Thyroid gland (tissue), 4 donors: ENCODE measurements around the gene CIAPIN1.

Source experiments
- POLR2A ChIP-seq, 2 donors: fragments of 450-650 bp; IDR thresholded peaks; one replicate each; pipeline ENCODE4 v1.6.1; 2017; ENCODE audit warnings: antibody characterized with exemption in 2 of 2, mild to moderate bottlenecking in 2 of 2, moderate library complexity in 1 of 2
- TF ChIP-seq, protein P1 (sequence below), 6 experiments: fragments of 200-600 bp in 3 of 6; fragments of 450-650 bp in 3 of 6; sonication (generic) in 3 of 6; IDR thresholded peaks; one replicate each; pipeline ENCODE4 v1.5.1; 2016 to 2019; ENCODE audit warnings: antibody characterized with exemption in 6 of 6, mild to moderate bottlenecking in 2 of 6, inconsistent platforms in 1 of 6, moderate library complexity in 1 of 6

DNA sequence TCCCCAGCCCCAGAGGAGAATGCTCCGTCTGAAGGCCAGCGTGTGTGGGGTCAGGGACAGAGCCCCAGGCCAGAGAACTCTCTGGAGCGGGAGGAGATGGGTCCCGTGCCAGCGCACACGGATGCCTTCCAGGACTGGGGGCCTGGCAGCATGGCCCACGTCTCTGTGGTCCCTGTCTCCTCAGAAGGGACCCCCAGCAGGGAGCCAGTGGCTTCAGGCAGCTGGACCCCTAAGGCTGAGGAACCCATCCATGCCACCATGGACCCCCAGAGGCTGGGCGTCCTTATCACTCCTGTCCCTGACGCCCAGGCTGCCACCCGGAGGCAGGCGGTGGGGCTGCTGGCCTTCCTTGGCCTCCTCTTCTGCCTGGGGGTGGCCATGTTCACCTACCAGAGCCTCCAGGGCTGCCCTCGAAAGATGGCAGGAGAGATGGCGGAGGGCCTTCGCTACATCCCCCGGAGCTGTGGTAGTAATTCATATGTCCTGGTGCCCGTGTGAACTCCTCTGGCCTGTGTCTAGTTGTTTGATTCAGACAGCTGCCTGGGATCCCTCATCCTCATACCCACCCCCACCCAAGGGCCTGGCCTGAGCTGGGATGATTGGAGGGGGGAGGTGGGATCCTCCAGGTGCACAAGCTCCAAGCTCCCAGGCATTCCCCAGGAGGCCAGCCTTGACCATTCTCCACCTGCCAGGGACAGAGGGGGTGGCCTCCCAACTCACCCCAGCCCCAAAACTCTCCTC, 64.5 kb downstream of the CIAPIN1 start:
- TF ChIP-seq, protein P1, sequence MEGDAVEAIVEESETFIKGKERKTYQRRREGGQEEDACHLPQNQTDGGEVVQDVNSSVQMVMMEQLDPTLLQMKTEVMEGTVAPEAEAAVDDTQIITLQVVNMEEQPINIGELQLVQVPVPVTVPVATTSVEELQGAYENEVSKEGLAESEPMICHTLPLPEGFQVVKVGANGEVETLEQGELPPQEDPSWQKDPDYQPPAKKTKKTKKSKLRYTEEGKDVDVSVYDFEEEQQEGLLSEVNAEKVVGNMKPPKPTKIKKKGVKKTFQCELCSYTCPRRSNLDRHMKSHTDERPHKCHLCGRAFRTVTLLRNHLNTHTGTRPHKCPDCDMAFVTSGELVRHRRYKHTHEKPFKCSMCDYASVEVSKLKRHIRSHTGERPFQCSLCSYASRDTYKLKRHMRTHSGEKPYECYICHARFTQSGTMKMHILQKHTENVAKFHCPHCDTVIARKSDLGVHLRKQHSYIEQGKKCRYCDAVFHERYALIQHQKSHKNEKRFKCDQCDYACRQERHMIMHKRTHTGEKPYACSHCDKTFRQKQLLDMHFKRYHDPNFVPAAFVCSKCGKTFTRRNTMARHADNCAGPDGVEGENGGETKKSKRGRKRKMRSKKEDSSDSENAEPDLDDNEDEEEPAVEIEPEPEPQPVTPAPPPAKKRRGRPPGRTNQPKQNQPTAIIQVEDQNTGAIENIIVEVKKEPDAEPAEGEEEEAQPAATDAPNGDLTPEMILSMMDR (IDR thresholded peaks at IDR 0.05) = no peak
- no peak for TF ChIP-seq POLR2A (IDR thresholded peaks at IDR 0.05)
